Right hindlimb (tissue), 1 donor: Measurements from ENCODE around the gene LASP1NB.
"Not testable (repeated sequence)": the region's sequence is repeated elsewhere in the genome, so short reads cannot be mapped to it uniquely, and the experiment has no call there.

Source experiments
- DNase-seq: peaks from one replicate; pipeline ENCODE4 v3.0.0-alpha.2; 2018

LASP1NB gene

DNA sequence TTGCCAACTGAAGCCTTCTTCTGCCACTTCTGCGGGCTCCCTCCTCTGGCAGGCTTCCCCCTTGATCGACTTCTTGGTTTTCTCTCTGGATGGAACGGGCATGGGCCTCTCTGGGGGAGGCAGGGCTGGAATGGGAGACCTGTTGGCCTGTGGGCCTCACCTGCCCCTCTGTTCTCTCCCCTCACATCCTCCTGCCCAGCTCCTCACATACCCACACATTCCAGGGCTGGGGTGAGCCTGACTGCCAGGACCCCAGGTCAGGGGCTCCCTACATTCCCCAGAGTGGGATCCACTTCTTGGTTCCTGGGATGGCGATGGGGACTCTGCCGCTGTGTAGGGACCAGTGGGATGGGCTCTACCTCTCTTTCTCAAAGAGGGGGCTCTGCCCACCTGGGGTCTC lies 6.5 kb upstream of the LASP1NB start:
- no peak for DNase-seq

DNA sequence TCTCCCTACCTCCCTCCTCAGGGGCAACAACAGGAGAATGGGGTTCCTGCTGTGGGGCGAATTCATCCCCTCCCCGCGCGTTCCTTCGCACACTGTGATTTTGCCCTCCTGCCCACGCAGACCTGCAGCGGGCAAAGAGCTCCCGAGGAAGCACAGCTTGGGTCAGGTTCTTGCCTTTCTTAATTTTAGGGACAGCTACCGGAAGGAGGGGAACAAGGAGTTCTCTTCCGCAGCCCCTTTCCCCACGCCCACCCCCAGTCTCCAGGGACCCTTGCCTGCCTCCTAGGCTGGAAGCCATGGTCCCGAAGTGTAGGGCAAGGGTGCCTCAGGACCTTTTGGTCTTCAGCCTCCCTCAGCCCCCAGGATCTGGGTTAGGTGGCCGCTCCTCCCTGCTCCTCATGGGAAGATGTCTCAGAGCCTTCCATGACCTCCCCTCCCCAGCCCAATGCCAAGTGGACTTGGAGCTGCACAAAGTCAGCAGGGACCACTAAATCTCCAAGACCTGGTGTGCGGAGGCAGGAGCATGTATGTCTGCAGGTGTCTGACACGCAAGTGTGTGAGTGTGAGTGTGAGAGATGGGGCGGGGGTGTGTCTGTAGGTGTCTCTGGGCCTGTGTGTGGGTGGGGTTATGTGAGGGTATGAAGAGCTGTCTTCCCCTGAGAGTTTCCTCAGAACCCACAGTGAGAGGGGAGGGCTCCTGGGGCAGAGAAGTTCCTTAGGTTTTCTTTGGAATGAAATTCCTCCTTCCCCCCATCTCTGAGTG lies 5.9 kb upstream of the LASP1NB start:
- DNase-seq, result no peak

DNA sequence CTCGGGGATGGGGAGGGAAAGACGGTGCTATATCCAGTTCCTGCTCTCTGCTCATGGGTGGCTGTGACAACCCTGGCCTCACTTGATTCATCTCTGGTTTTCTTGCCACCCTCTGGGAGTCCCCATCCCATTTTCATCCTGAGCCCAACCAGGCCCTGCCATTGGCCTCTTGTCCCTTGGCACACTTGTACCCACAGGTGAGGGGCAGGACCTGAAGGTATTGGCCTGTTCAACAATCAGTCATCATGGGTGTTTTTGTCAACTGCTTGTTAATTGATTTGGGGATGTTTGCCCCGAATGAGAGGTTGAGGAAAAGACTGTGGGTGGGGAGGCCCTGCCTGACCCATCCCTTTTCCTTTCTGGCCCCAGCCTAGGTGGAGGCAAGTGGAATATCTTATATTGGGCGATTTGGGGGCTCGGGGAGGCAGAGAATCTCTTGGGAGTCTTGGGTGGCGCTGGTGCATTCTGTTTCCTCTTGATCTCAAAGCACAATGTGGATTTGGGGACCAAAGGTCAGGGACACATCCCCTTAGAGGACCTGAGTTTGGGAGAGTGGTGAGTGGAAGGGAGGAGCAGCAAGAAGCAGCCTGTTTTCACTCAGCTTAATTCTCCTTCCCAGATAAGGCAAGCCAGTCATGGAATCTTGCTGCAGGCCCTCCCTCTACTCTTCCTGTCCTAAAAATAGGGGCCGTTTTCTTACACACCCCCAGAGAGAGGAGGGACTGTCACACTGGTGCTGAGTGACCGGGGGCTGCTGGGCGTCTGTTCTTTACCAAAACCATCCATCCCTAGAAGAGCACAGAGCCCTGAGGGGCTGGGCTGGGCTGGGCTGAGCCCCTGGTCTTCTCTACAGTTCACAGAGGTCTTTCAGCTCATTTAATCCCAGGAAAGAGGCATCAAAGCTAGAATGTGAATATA lies 4.8 kb upstream of the LASP1NB start:
- no peak for DNase-seq

DNA sequence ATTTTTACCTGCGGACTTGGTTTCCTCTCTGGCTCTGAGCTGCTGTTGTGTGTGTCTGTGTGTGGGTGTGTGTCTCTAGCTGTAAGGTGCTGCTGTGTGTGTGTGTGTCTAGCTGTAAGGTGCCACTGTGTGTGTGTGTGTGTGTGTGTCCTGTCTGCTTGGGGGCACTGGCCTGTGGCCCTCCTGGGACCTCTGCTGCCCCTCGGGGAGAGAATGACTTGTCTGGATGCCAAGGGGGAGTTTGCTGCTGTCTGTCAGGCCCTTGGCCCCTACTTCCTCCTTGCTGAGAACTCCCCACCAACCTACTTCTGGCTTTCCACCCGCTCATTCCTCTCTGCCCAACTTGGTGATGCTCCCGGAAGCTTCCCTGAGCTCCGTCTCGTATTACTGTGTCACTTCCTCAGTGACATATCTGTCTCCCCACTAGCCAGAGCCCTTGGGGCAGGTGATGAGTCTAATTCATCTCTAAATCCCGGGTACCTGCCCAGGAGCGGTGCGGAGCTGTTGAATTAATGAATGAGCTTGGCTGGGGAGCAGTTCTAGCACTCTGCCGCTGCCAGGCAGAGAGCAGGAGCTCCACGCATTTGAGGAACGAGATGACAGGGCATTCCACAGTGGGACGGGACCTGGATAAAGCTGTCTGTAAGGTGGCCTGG lies 3.5 kb upstream of the LASP1NB start:
- DNase-seq, result no peak

DNA sequence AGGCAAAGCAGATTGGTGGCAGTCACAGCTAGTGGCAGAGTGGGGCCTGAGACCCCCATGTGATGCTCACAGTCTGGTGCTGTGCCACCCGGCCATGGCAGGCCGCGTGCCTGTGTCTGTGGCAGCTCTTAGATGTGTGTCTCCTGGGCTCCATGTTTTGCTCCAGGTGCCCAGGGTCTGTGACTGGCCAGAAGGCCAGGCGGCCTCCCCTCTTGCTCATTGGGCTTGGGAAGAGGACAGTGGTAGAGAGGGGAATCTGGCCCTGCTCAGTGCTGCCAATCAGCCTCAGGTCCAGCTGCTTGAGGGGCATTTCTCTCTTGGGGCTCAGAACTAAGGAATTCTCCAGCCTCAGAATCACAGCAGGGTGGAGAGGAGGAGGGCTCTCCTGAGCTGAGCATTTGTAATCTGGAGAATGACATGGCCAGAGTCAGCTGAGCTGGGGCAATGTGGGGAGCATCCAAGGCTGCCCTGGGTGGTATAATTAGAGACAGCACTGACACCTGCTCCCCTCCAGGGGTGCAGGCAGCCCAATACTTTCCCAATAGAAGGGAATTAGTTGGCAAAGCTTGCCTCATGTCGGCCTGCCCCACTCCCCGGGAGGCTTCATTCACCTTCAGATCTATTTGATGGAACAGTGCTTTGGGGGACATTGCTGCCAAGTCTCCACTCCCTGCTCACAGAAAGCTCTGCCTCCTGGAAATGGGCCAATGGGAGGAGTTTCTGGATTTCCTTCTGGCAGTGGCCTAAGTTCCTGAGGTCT lies 2.7 kb upstream of the LASP1NB start:
- peak; percentile 82 for DNase-seq

DNA sequence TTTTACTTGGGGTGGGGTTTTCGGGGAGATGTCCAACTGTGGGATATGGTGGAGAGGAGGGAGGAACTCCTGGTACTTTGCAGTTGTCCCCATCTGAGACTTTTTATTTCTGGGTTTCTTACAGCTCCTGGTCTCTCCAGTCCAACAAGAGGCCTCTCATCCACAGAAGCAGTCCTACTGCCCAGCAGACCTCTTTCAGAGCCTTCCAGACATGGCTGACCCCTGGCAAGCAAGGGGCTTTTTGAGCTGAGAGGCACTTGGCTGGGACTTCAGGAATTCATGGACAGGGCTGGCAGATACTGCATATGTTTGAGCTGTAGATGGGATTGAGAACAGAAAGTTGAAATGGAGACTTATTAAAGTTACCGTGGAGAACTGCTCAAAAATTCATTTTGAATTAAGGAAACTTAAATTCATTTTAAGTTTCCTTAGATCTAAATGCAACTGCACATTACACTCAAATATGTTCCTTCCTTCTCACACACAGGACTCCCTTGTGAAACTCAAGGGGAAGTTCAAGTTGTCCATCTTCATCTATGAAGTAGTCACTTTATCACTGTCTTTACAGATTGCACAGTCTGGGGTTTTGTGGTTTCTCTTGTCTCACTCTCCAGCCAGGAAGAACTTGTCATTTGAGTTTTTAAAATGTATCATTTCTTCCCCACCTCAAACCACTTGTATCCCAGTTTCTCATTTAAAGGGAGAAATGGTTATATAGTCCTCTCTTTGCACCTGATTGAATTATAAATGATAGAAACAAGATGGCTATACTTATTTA lies 1.1 kb downstream of the LASP1NB start:
- DNase-seq, result no peak

DNA sequence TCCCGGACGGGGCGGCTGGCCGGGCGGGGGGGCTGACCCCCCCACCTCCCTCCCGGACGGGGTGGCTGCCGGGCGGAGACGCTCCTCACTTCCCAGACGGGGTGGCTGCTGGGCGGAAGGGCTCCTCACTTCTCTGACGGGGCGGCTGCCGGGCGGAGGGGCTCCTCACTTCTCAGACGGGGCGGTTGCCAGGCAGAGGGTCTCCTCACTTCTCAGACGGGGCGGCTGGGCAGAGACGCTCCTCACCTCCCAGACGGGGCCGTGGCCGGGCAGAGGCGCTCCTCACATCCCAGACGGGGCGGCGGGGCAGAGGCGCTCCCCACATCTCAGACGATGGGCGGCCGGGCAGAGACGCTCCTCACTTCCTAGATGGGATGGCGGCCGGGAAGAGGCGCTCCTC lies 5.4 kb downstream of the LASP1NB start:
- not testable (repeated sequence) for DNase-seq

DNA sequence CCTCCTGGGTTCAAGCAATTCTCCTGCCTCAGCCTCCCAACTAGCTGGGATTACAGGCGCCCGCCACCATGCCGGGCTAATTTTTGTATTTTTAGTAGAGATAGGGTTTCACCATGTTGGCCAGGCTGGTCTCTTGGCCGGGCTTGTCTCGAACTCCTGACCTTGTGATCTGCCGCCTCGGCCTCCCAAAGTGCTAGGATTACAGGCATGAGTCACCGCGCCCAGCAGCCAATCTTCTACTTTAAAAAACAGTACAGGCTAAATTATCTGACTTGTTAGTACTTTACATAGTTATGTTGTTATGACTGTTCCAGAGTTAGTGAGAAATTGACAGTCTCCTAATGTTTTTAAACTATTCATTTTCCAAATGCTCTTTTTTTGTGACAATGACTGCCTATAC lies 8.5 kb downstream of the LASP1NB start:
- not testable (repeated sequence) for DNase-seq

DNA sequence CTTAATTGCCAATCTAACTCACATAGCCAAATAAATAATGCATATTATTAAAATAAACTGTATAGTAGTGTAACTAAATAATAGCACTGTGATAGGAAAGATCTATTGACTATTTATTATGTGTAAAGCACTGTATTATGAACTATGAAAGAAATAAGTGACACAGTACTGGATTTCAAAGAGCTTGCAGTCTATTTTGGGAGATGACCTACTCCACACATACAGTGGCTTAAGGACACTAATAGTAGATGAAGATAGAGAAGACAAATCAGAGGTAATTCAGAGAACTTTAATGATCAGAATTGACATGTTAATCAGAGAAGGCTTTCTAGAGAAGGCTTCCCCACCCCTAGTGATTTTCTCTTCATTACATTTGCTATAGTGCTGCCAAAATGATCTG lies 14.6 kb downstream of the LASP1NB start:
- no peak for DNase-seq

DNA sequence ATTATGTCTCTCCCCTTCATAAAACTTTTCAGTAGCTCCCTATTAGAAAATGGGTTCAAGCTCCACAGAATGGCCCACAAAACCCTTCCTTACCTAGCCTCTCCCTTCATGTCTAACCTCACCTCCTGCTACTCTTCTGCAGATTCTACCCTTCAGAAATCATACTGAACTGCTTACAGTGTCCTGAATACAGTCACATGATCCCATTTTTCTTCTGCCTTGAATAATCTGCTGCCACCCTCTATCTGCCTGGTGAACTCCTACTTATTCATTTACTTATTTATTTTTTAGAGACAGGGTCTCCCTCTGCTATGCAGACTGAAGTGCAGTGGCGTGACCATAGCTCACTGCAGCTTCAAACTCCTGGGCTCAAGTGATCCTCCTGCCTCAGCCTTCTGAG lies 15.0 kb downstream of the LASP1NB start:
- no peak for DNase-seq

DNA sequence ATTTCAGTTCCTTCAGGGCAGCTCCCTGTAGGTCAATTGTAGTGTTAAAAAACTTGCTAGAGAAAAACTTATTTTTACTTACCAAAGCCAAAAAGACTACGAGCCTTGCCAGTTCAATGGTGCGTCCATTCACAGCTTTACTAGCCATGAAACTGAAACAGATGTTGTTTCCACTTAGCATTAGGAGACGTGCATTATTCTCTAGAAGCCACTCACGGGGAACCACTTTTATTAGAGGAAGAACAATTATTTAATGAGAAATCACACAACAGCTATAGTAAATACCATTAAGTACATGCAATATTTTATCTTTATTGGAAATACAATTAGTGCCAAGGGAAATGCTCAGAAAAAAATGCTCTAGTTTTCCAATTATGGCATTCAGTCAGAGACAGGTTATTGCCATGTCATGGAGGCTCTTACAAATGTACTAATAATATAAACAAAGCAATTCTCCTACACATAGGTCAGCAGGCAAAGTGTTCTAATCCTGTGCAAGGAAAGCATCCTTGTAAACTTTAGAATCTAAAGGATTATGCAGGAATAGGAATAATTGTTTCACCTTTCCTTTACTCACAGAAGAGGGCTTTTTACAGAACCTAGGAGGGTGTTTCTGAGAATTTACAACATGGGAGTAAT lies 17.4 kb downstream of the LASP1NB start:
- no peak for DNase-seq

DNA sequence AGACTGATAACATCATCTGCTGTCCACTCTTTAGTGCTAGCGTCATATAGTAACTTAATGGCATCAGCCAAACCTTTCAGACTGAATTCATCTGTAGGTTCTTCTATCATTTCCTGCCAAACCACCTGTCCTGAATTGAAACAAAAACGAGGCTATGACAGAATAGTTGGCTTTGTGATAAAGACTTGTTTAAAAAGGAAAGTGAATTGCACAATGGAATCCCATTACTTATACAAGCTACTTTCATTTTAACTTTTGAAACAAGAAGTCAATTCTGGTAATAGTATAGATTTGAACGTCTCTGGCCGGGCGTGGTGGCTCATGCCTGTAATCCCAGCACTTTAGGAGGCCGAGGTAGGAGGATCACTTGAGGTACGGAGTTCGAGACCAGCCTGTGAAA lies 18.2 kb downstream of the LASP1NB start:
- no peak for DNase-seq

DNA sequence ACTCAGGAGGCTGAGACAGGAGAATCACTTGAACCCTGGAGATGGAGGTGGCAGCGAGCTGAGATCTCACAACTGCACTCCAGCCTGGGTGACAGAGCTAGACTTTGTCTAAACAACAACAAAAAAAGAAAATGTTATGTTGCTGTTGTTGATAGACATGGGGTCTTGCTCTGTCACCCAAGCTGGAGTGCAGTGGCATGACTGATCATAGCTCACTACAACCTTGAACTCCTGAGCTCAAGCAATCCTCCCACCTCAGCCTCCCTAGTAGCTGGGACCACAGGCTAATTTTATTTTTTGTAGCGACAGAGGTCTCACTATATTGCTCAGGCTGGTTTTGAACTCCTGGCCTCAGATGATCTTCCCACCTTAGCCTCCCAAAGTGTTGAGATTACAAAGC lies 21.8 kb downstream of the LASP1NB start:
- DNase-seq, result no peak

DNA sequence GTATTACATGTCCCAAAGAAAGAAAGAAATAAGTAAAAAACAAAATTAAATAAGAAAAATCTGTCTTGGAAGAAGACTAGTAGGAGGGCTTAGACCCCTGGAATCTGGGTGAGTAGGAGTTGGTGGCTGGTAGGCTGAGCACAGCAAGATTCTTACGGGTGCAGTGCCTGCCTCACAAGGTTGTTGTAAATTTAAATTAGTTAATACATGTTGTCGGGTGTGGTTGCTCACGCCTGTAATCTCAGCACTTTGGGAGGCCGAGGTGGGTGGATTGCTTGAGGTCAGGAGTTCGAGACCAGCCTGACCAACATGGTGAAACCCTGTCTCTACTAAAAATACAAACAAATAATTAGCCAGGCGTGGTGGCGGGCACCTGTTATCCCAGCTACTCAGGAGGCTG lies 28.4 kb downstream of the LASP1NB start:
- DNase-seq, result not testable (repeated sequence)

DNA sequence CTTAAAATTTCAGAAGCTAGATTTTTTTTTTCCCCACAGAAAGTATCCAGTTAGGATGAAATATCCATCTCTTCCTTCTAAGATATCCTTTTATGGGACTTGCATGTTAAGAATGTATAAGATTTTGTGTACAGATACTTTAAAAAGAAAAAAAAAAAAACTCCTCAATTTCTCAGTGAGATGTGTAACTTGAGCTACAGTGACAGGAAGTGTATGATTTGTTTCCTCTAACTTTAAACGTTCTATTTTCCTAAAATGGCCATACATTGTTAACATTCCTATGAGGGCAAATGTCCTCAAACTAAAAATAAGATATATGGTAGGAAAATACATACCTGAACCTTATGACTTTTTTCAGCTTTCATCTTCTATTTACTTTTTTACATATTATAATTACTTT lies 32.9 kb downstream of the LASP1NB start:
- no peak for DNase-seq

DNA sequence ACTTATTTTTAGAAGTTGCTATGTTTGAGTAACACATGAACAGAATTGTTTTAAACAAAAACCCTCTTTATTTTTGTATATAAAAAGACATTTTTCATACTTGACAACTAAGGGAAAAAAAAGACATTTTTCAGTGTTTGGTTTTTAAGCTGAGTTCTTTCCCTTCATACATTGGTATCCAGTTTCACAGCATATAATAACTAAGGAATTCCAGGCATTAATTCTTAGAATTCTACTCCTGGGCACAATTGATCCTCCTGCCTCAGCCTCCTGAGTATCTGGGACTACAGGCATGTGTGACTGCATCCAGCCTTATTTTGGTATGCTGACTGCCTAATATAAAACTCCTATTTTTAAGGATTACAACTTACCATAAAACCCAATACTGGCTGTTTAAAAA lies 33.3 kb downstream of the LASP1NB start:
- DNase-seq, result no peak

DNA sequence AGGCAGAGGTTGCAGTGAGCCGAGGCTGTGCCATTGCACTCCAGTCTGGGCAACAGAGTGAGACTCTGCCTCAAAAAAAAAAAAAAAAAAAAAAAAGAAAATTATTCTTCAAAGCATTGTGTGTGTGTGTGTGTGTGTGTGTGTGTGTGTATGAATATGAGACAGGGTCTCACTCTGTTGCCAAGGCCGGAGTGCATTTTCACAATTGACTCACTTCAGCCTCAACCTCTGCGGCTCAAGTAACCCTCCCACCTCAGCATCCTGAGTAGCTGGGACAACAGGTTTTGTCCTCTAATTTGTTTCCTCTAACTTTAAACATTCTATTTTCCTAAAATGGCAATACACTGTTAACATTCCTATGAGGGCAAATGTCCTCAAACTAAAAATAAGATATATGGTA lies 34.1 kb downstream of the LASP1NB start:
- no peak for DNase-seq

DNA sequence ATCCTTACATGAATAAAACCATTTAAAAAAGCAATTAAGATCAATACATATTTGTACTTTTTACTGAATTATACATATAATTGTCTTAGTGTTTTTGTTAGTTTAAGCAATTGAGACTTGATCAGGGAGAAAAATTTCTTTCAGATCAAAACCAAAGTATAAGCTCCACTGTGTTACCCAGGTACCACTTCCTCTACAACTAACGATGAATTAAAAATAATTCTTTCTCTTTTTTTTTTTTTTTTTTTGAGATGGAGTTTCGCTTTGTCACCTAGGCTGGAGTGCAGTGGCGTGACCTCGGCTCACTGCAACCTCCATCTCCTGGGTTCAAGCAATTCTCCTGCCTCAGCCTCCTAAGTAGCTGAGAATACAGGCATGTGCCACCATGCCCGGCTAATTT lies 35.0 kb downstream of the LASP1NB start:
- DNase-seq, result no peak

DNA sequence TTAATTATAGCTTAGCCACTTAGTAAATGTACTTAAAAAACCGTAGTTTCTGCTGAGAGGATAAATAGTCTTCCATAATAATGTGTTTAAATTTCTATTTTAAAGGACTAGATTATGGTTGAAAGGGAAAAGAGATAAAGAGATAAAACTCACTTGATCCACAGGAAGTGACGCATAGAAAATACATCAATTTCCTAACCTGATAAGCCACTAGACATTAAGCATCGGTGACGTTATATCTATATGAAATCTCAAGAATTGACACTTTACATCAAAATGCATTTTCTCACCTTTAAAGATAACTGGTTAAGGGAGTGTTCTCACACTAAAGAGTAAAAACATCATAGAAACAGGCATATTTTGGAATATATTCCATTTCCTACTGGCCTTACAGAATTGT lies 36.0 kb downstream of the LASP1NB start:
- no peak for DNase-seq

DNA sequence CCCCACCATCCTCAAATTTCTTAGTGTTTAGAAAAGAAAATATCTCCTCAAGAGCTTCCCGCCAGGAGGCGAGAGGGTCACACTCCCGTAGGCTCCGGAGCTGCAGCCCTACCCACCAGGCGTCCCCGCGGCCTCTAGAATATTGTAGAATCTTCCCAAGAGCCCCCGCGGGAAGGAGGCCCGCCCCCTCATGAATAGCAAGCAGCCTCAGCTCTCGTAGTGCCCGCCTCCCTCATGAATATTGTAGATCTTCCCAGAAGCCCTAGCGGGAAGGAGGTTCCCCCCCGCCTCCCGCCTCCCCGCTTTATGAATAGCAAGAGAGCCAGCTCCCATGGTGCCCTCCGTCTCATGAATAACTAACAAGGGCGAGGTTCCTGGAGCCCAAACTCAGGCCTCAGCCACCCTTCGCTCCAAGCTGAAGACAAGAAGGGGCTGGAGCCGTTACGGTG lies 41.9 kb downstream of the LASP1NB start, which contains the start of gene FBXO47:
TSS of gene FBXO47 (minus strand) at position 114 of the 449 bp plus-strand sequence. CDS start 4,378 bp downstream, outside the sequence.
- peak; percentile 94 for DNase-seq

DNA sequence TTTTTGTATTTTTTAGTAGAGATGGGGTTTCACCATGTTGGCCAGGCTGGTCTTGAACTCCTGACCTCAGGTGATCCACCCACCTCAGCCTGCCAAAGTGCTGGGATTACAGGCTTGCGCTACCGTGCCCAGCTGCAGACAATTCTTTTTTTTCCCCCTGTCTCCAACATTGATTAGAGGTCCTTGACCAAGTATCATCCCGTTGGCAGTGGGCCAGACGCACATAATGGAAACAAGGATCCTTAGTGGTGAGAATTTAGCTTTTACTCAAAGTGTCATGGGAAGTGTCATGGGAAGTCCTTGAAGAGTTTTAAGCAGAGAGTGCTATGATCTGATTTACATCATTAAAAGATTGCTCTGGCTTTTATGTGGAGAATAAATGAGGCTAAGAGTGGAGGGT lies 43.9 kb downstream of the LASP1NB start:
- no peak for DNase-seq
